ENCODE results near the gene NEURL1.

Gene NEURL1

GRCh38 chr10:103570844-103571655, 77.5 kb downstream of the NEURL1 start:
- Histone ChIP-seq H2BK12ac (ENCODE audit: low read length in 2 of 2) (no peak overlapping the region), H3K4ac (ENCODE audit: low read depth in 1 of 2, low read length in 2 of 2) (no peak overlapping the region), H3K4me1 (ENCODE audit: control insufficient read depth, insufficient read depth, low read depth, low read length) (peaks cover 3% of the 10 kb centered on the region), H3K9me3 (ENCODE audit: control insufficient read depth, low read length) (no peaks in the 10 kb centered on the region), H2BK5ac (ENCODE audit: low read depth, low read length, poor library complexity, severe bottlenecking) (no peak overlapping the region), H3K4me2 (ENCODE audit: low read length, poor library complexity, severe bottlenecking) (no peak overlapping the region), H3K27me3 (ENCODE audit: control insufficient read depth in 1 of 2, insufficient read depth in 1 of 2, low read length in 2 of 2) (peaks cover 43 to 84% of the 10 kb centered on the region in 2 experiments), H3K36me3 (ENCODE audit: control insufficient read depth in 1 of 2, insufficient read depth in 2 of 2, low read depth in 1 of 2, low read length in 2 of 2) (no peaks in the 10 kb centered on the region), H3K9ac (ENCODE audit: low read length) (no peak overlapping the region), H4K91ac (ENCODE audit: low read length) (no peak overlapping the region), H3K4me3 (ENCODE audit: insufficient read depth in 1 of 2, low read depth in 1 of 2, low read length in 2 of 2) (no peak overlapping the region), H3K79me1 (replicated peaks; ENCODE audit: low read length, poor library complexity, severe bottlenecking) (no peaks in the 10 kb centered on the region), H2AFZ (ENCODE audit: low read depth, low read length) (no peak overlapping the region), H2BK15ac (ENCODE audit: low read depth, poor library complexity, severe bottlenecking) (no peak overlapping the region), H2BK120ac (ENCODE audit: low read depth, low read length) (no peak overlapping the region), H2AK5ac (ENCODE audit: low read length, severe bottlenecking) (no peak overlapping the region), H3K18ac (ENCODE audit: low read depth in 1 of 2, low read length in 2 of 2) (no peak overlapping the region), H3K14ac (ENCODE audit: low read length in 2 of 2) (no peak overlapping the region), H3K27ac (ENCODE audit: low read length, poor library complexity, severe bottlenecking) (no peak overlapping the region), H4K8ac (ENCODE audit: low read length) (no peak overlapping the region), H3K23ac (ENCODE audit: low read length in 2 of 2) (no peak overlapping the region)
- WGBS = 92% methylated on average over 28 of the region's 28 CpGs
- no peak for DNase-seq

GRCh38 chr10:103571656-103571975, 78.1 kb downstream of the NEURL1 start:
- Histone ChIP-seq H4K8ac (ENCODE audit: low read length) (no peak overlapping the region), H2AFZ (ENCODE audit: low read depth, low read length) (no peak overlapping the region), H3K4me2 (ENCODE audit: low read length, poor library complexity, severe bottlenecking) (no peak overlapping the region), H3K4me3 (ENCODE audit: insufficient read depth in 1 of 2, low read depth in 1 of 2, low read length in 2 of 2) (no peak overlapping the region), H3K14ac (ENCODE audit: low read length in 2 of 2) (no peak overlapping the region), H3K36me3 (ENCODE audit: control insufficient read depth in 1 of 2, insufficient read depth in 2 of 2, low read depth in 1 of 2, low read length in 2 of 2) (no peaks in the 10 kb centered on the region), H3K9me3 (ENCODE audit: control insufficient read depth, low read length) (no peaks in the 10 kb centered on the region), H2AK5ac (ENCODE audit: low read length, severe bottlenecking) (no peak overlapping the region), H3K79me1 (replicated peaks; ENCODE audit: low read length, poor library complexity, severe bottlenecking) (no peaks in the 10 kb centered on the region), H3K18ac (ENCODE audit: low read depth in 1 of 2, low read length in 2 of 2) (no peak overlapping the region), H2BK5ac (ENCODE audit: low read depth, low read length, poor library complexity, severe bottlenecking) (no peak overlapping the region), H2BK120ac (ENCODE audit: low read depth, low read length) (no peak overlapping the region), H3K27me3 (ENCODE audit: control insufficient read depth in 1 of 2, insufficient read depth in 1 of 2, low read length in 2 of 2) (peaks cover 38 to 86% of the 10 kb centered on the region in 2 experiments), H4K91ac (ENCODE audit: low read length) (no peak overlapping the region), H3K23ac (ENCODE audit: low read length in 2 of 2) (no peak overlapping the region), H3K9ac (ENCODE audit: low read length) (no peak overlapping the region), H3K27ac (ENCODE audit: low read length, poor library complexity, severe bottlenecking) (no peak overlapping the region), H2BK12ac (ENCODE audit: low read length in 2 of 2) (no peak overlapping the region), H3K4ac (ENCODE audit: low read depth in 1 of 2, low read length in 2 of 2) (no peak overlapping the region), H3K4me1 (ENCODE audit: control insufficient read depth, insufficient read depth, low read depth, low read length) (peaks cover 3% of the 10 kb centered on the region), H2BK15ac (ENCODE audit: low read depth, poor library complexity, severe bottlenecking) (no peak overlapping the region)
- 94% methylated on average over 18 of the region's 18 CpGs for WGBS
- DNase-seq = no peak

GRCh38 chr10:103572347-103573204, 79.1 kb downstream of the NEURL1 start:
- no peak overlapping the region for H3K9ac ChIP-seq (ENCODE audit: low read length)
- WGBS = 92% methylated on average over 8 of the region's 10 CpGs
- no peak overlapping the region for H3K4ac ChIP-seq (ENCODE audit: low read depth in 1 of 2, low read length in 2 of 2)
- H3K23ac ChIP-seq (ENCODE audit: low read length in 2 of 2) = no peak overlapping the region
- H3K36me3 ChIP-seq (ENCODE audit: control insufficient read depth in 1 of 2, insufficient read depth in 2 of 2, low read depth in 1 of 2, low read length in 2 of 2) = no peaks in the 10 kb centered on the region
- H4K91ac ChIP-seq (ENCODE audit: low read length) = no peak overlapping the region
- H2BK12ac ChIP-seq (ENCODE audit: low read length in 2 of 2) = no peak overlapping the region
- H2BK15ac ChIP-seq (ENCODE audit: low read depth, poor library complexity, severe bottlenecking) = no peak overlapping the region
- H4K8ac ChIP-seq (ENCODE audit: low read length) = no peak overlapping the region
- H2AK5ac ChIP-seq (ENCODE audit: low read length, severe bottlenecking) = no peak overlapping the region
- no peak overlapping the region for H3K14ac ChIP-seq (ENCODE audit: low read length in 2 of 2)
- H3K27ac ChIP-seq (ENCODE audit: low read length, poor library complexity, severe bottlenecking) = no peak overlapping the region
- no peaks in the 10 kb centered on the region for H3K9me3 ChIP-seq (ENCODE audit: control insufficient read depth, low read length)
- H3K18ac ChIP-seq (ENCODE audit: low read depth in 1 of 2, low read length in 2 of 2) = no peak overlapping the region
- H3K79me1 ChIP-seq (replicated peaks; ENCODE audit: low read length, poor library complexity, severe bottlenecking) = no peaks in the 10 kb centered on the region
- H2AFZ ChIP-seq (ENCODE audit: low read depth, low read length) = no peak overlapping the region
- no peak overlapping the region for H3K4me2 ChIP-seq (ENCODE audit: low read length, poor library complexity, severe bottlenecking)
- peak; percentile 10 for DNase-seq
- no peak overlapping the region for H2BK5ac ChIP-seq (ENCODE audit: low read depth, low read length, poor library complexity, severe bottlenecking)
- peaks cover 5% of the 10 kb centered on the region for H3K4me1 ChIP-seq (ENCODE audit: control insufficient read depth, insufficient read depth, low read depth, low read length)
- H2BK120ac ChIP-seq (ENCODE audit: low read depth, low read length) = no peak overlapping the region
- no peak overlapping the region for H3K4me3 ChIP-seq (ENCODE audit: insufficient read depth in 1 of 2, low read depth in 1 of 2, low read length in 2 of 2)
- H3K27me3 ChIP-seq (ENCODE audit: control insufficient read depth in 1 of 2, insufficient read depth in 1 of 2, low read length in 2 of 2) = peaks cover 42 to 90% of the 10 kb centered on the region in 2 experiments

GRCh38 chr10:103573205-103573487, 79.6 kb downstream of the NEURL1 start:
- no peaks in the 10 kb centered on the region for H3K79me1 ChIP-seq (replicated peaks; ENCODE audit: low read length, poor library complexity, severe bottlenecking)
- no peak overlapping the region for H3K14ac ChIP-seq (ENCODE audit: low read length in 2 of 2)
- H3K36me3 ChIP-seq (ENCODE audit: control insufficient read depth in 1 of 2, insufficient read depth in 2 of 2, low read depth in 1 of 2, low read length in 2 of 2) = no peaks in the 10 kb centered on the region
- no peaks in the 10 kb centered on the region for H3K9me3 ChIP-seq (ENCODE audit: control insufficient read depth, low read length)
- no peak overlapping the region for H2BK120ac ChIP-seq (ENCODE audit: low read depth, low read length)
- no peak overlapping the region for H4K8ac ChIP-seq (ENCODE audit: low read length)
- H3K27me3 ChIP-seq (ENCODE audit: control insufficient read depth in 1 of 2, insufficient read depth in 1 of 2, low read length in 2 of 2) = peaks cover 37 to 90% of the 10 kb centered on the region in 2 experiments
- no peak overlapping the region for H3K18ac ChIP-seq (ENCODE audit: low read depth in 1 of 2, low read length in 2 of 2)
- H2BK12ac ChIP-seq (ENCODE audit: low read length in 2 of 2) = no peak overlapping the region
- H4K91ac ChIP-seq (ENCODE audit: low read length) = no peak overlapping the region
- no peak overlapping the region for H3K4me2 ChIP-seq (ENCODE audit: low read length, poor library complexity, severe bottlenecking)
- no peak overlapping the region for H2AK5ac ChIP-seq (ENCODE audit: low read length, severe bottlenecking)
- no peak overlapping the region for H2AFZ ChIP-seq (ENCODE audit: low read depth, low read length)
- peaks cover 5% of the 10 kb centered on the region for H3K4me1 ChIP-seq (ENCODE audit: control insufficient read depth, insufficient read depth, low read depth, low read length)
- H3K4ac ChIP-seq (ENCODE audit: low read depth in 1 of 2, low read length in 2 of 2) = no peak overlapping the region
- H3K23ac ChIP-seq (ENCODE audit: low read length in 2 of 2) = no peak overlapping the region
- no peak overlapping the region for H3K4me3 ChIP-seq (ENCODE audit: insufficient read depth in 1 of 2, low read depth in 1 of 2, low read length in 2 of 2)
- DNase-seq = no peak
- H3K9ac ChIP-seq (ENCODE audit: low read length) = no peak overlapping the region
- WGBS = 85% methylated on average over 7 of the region's 7 CpGs
- no peak overlapping the region for H2BK15ac ChIP-seq (ENCODE audit: low read depth, poor library complexity, severe bottlenecking)
- no peak overlapping the region for H2BK5ac ChIP-seq (ENCODE audit: low read depth, low read length, poor library complexity, severe bottlenecking)
- H3K27ac ChIP-seq (ENCODE audit: low read length, poor library complexity, severe bottlenecking) = no peak overlapping the region
